ENCODE results near the gene THTPA.
"Not testable (repeated sequence)": the region's sequence is repeated elsewhere in the genome, so short reads cannot be mapped to it uniquely, and the experiment has no call there.

Gene THTPA

DNA sequence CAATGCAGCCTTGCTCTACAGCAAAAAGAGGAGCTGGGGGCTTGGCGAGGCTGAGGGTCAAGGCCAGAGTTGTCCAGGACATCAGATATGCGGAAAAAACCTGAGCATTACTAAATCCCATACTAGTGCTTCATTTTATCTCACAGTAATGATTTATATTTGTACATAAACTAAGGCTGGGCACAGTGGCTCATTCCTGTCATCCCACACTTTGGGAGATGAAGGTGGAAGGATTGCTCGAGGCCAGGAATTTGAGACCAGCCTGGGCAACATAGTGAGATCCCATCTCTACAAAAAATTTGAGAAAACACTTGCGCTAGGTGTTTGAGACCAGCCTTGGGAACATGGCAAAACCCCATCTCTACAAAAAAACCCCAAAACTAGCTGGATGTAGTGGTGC is 34.1 kb downstream of the THTPA start:
- no peak overlapping the region for H3K4me3 ChIP-seq (ENCODE audit: low read depth, low read length)
- no peak for DNase-seq (ENCODE audit: low read depth)
- TF ChIP-seq MYC (IDR thresholded peaks at IDR 0.05; ENCODE audit: low read depth, low read length) (no peak), CTCF (IDR thresholded peaks at IDR 0.05; ENCODE audit: low read depth, low read length) (no peak), POLR2A (IDR thresholded peaks at IDR 0.05; ENCODE audit: extremely low read depth, insufficient read length) (no peak), MAX (IDR thresholded peaks at IDR 0.05; ENCODE audit: low read depth, low read length) (no peak)

GRCh38 chr14:23594191-23594590 is 38.1 kb downstream of the THTPA start:
- not testable (repeated sequence) for DNase-seq (ENCODE audit: low read depth); H3K4me3 ChIP-seq (ENCODE audit: low read depth, low read length)

- TF ChIP-seq CTCF (IDR thresholded peaks at IDR 0.05; ENCODE audit: low read depth, low read length): no peak
- TF ChIP-seq POLR2A (IDR thresholded peaks at IDR 0.05; ENCODE audit: extremely low read depth, insufficient read length): no peak
- TF ChIP-seq MYC (IDR thresholded peaks at IDR 0.05; ENCODE audit: low read depth, low read length): no peak
- no peak for TF ChIP-seq MAX (IDR thresholded peaks at IDR 0.05; ENCODE audit: low read depth, low read length)
- no peak overlapping the region for H3K4me3 ChIP-seq (ENCODE audit: low read depth, low read length)
- DNase-seq (ENCODE audit: low read depth): no peak
These were observed 44.2 kb downstream of the THTPA start for GRCh38 chr14:23600322-23600707.

DNA sequence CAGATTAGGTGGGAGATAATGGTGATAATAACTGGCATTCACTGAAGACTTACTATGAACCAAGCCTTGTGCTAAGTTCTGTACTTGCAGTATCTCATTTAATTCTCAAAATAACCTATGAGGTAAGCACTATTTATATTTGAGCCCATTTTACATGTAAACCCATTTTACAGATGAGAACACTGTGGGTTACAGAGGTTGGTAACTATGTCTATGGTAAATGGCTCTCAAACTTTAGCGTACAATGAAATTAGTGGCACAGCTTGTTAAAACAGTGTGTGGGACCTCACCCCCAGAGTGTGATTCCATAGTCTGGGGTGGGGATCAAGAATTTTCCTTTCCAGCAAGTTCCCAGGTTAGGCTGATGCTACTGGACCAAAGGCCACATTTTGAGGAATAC is 44.7 kb downstream of the THTPA start:
- DNase-seq (ENCODE audit: low read depth): no peak
- TF ChIP-seq MAX (IDR thresholded peaks at IDR 0.05; ENCODE audit: low read depth, low read length) (no peak), POLR2A (IDR thresholded peaks at IDR 0.05; ENCODE audit: extremely low read depth, insufficient read length) (no peak), MYC (IDR thresholded peaks at IDR 0.05; ENCODE audit: low read depth, low read length) (no peak), CTCF (IDR thresholded peaks at IDR 0.05; ENCODE audit: low read depth, low read length) (no peak)
- no peak overlapping the region for H3K4me3 ChIP-seq (ENCODE audit: low read depth, low read length)

- H3K4me3 ChIP-seq (ENCODE audit: low read depth, low read length): no peak overlapping the region
- DNase-seq (ENCODE audit: low read depth): no peak
- no peak for TF ChIP-seq POLR2A (IDR thresholded peaks at IDR 0.05; ENCODE audit: extremely low read depth, insufficient read length)
- TF ChIP-seq CTCF (IDR thresholded peaks at IDR 0.05; ENCODE audit: low read depth, low read length): no peak
- TF ChIP-seq MAX (IDR thresholded peaks at IDR 0.05; ENCODE audit: low read depth, low read length): no peak
- no peak for TF ChIP-seq MYC (IDR thresholded peaks at IDR 0.05; ENCODE audit: low read depth, low read length)
These were observed 45.4 kb downstream of the THTPA start for GRCh38 chr14:23601424-23601823.

DNA sequence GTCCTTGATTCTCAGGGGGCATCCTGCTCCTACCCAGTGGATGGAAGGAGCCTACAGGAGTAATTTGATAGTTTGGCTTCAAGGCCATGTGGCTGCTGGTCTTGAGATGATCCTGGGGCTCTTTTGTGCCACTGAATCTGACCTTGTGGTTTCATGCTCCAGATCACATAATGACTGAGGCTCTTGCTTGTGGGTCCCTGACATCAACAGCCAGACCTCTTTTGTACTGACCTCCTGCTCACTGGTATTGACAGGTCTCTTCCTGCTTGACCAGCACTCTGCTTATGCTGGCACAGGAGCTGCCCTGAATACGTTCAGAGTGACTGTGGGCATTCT is 45.7 kb downstream of the THTPA start:
- DNase-seq (ENCODE audit: low read depth): no peak
- TF ChIP-seq CTCF (IDR thresholded peaks at IDR 0.05; ENCODE audit: low read depth, low read length) (no peak), MAX (IDR thresholded peaks at IDR 0.05; ENCODE audit: low read depth, low read length) (no peak), POLR2A (IDR thresholded peaks at IDR 0.05; ENCODE audit: extremely low read depth, insufficient read length) (no peak), MYC (IDR thresholded peaks at IDR 0.05; ENCODE audit: low read depth, low read length) (no peak)
- H3K4me3 ChIP-seq (ENCODE audit: low read depth, low read length): no peak overlapping the region

Measured in NB4 (cell line).